Right lobe of liver (tissue), 4 donors: ENCODE data around the gene CLSTN1.

Source experiments
- POLR2A ChIP-seq: fragments of 450-650 bp; IDR thresholded peaks from one replicate; pipeline ENCODE4 v1.6.1; 2017; ENCODE audit warnings: antibody characterized with exemption, mild to moderate bottlenecking
- TF ChIP-seq, protein P1 (sequence below), 4 donors: fragments of 200-600 bp in 3 of 4; fragments of 450-650 bp in 1 of 4; IDR thresholded peaks; one replicate each; pipeline versions ENCODE4 v1.5.1 to v1.8.0; 2016 to 2022; ENCODE audit warnings: antibody characterized with exemption in 4 of 4, mild to moderate bottlenecking in 2 of 4
- donor health status: DM: no; HTN: no; CAD: no.
- donor health status: DM: no; HTN: no; CAD: no.
- donor health status: DM: no; HTN: yes; CAD: no.

DNA sequence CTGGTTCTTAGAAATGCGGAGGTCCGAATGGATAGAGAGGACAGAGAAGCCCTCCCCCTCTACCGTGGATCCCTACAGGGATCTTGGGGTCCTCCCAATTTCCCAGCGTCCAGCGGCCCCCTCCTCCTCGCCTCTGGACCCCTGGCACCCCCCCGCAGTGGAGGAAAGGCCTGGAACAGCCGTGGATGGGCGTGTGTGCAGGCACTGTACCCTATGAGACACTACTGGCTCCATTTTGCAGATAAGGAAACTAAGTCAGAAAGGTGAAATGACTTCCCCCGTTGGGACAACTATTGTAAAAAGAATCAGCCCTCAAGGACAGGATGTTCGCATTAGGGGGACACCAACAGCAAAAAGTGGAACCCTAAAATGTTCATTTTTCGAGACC is 931 bp upstream of the CLSTN1 start:
- no peak for TF ChIP-seq POLR2A
- TF ChIP-seq, protein P1, sequence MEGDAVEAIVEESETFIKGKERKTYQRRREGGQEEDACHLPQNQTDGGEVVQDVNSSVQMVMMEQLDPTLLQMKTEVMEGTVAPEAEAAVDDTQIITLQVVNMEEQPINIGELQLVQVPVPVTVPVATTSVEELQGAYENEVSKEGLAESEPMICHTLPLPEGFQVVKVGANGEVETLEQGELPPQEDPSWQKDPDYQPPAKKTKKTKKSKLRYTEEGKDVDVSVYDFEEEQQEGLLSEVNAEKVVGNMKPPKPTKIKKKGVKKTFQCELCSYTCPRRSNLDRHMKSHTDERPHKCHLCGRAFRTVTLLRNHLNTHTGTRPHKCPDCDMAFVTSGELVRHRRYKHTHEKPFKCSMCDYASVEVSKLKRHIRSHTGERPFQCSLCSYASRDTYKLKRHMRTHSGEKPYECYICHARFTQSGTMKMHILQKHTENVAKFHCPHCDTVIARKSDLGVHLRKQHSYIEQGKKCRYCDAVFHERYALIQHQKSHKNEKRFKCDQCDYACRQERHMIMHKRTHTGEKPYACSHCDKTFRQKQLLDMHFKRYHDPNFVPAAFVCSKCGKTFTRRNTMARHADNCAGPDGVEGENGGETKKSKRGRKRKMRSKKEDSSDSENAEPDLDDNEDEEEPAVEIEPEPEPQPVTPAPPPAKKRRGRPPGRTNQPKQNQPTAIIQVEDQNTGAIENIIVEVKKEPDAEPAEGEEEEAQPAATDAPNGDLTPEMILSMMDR (IDR thresholded peaks at IDR 0.05): no peak
